ENCODE measurements around the gene POLK. TPM values are rescaled to one million over a fixed set of nuclear protein-coding genes. Genes with fewer than 3 reads are reported as not detected.

The POLK gene
- total and polyA plus RNA-seq, 4 donors: 6.6 to 68.6 (median 18.5) TPM

GRCh38 chr5:75639535-75640311, 128.0 kb downstream of the POLK start:
- Histone ChIP-seq H3K4me3 (no peak overlapping the region), H3K9me3 (ENCODE audit: control insufficient read depth in 4 of 4, insufficient read depth in 3 of 4, low read length in 3 of 4) (peaks cover 0 to 3% (median 0%) of the 10 kb centered on the region in 4 donors), H3K9ac (ENCODE audit: insufficient read depth in 1 of 2, low read length in 2 of 2) (no peak overlapping the region), H3K36me3 (ENCODE audit: control insufficient read depth in 4 of 4, insufficient read depth in 4 of 4, low read length in 4 of 4) (no peaks in the 10 kb centered on the region), H3K4me1 (ENCODE audit: control insufficient read depth in 5 of 5, insufficient read depth in 5 of 5, low read length in 5 of 5) (no peaks in the 10 kb centered on the region), H3K27me3 (ENCODE audit: control insufficient read depth in 3 of 3, insufficient read depth in 3 of 3, low read length in 2 of 3) (no peaks in the 10 kb centered on the region), H3K27ac (ENCODE audit: low read depth in 1 of 2, low read length in 1 of 2) (no peak overlapping the region)
- no peak for TF ChIP-seq CTCF (IDR thresholded peaks at IDR 0.05; ENCODE audit: control extremely low read depth, extremely low read depth)
- WGBS, 2 donors: 80 to 90% methylated on average over 3 of the region's 3 CpGs
- no peak for ATAC-seq (ENCODE audit: insufficient read depth, low FRiP score)
- no peak for DNase-seq

GRCh38 chr5:75640395-75640794, 128.7 kb downstream of the POLK start:
- H3K9ac ChIP-seq (ENCODE audit: insufficient read depth in 1 of 2, low read length in 2 of 2): no peak overlapping the region
- H3K27ac ChIP-seq (ENCODE audit: low read depth in 1 of 2, low read length in 1 of 2): no peak overlapping the region
- H3K4me1 ChIP-seq (ENCODE audit: control insufficient read depth in 5 of 5, insufficient read depth in 5 of 5, low read length in 5 of 5): no peaks in the 10 kb centered on the region
- H3K36me3 ChIP-seq (ENCODE audit: control insufficient read depth in 4 of 4, insufficient read depth in 4 of 4, low read length in 4 of 4): no peaks in the 10 kb centered on the region
- no peak for TF ChIP-seq CTCF (IDR thresholded peaks at IDR 0.05; ENCODE audit: control extremely low read depth, extremely low read depth)
- peaks cover 0 to 3% (median 0%) of the 10 kb centered on the region in 4 donors for H3K9me3 ChIP-seq (ENCODE audit: control insufficient read depth in 4 of 4, insufficient read depth in 3 of 4, low read length in 3 of 4)
- no peak overlapping the region for H3K4me3 ChIP-seq
- ATAC-seq (ENCODE audit: insufficient read depth, low FRiP score): no peak
- no peaks in the 10 kb centered on the region for H3K27me3 ChIP-seq (ENCODE audit: control insufficient read depth in 3 of 3, insufficient read depth in 3 of 3, low read length in 2 of 3)
- DNase-seq: peak; percentile 37 to 79 (median 79)

GRCh38 chr5:75640826-75641225, 129.1 kb downstream of the POLK start:
- Histone ChIP-seq H3K9ac (ENCODE audit: insufficient read depth in 1 of 2, low read length in 2 of 2) (no peak overlapping the region), H3K4me3 (no peak overlapping the region), H3K4me1 (ENCODE audit: control insufficient read depth in 5 of 5, insufficient read depth in 5 of 5, low read length in 5 of 5) (no peaks in the 10 kb centered on the region), H3K36me3 (ENCODE audit: control insufficient read depth in 4 of 4, insufficient read depth in 4 of 4, low read length in 4 of 4) (no peaks in the 10 kb centered on the region), H3K27ac (ENCODE audit: low read depth in 1 of 2, low read length in 1 of 2) (no peak overlapping the region), H3K9me3 (ENCODE audit: control insufficient read depth in 4 of 4, insufficient read depth in 3 of 4, low read length in 3 of 4) (peaks cover 0 to 3% (median 0%) of the 10 kb centered on the region in 4 donors), H3K27me3 (ENCODE audit: control insufficient read depth in 3 of 3, insufficient read depth in 3 of 3, low read length in 2 of 3) (no peaks in the 10 kb centered on the region)
- WGBS, 2 donors: 72 to 83% methylated on average over 2 of the region's 2 CpGs
- no peak for TF ChIP-seq CTCF (IDR thresholded peaks at IDR 0.05; ENCODE audit: control extremely low read depth, extremely low read depth)
- no peak for ATAC-seq (ENCODE audit: insufficient read depth, low FRiP score)
- no peak for DNase-seq

All from lung (tissue), 12 donors.